Testis (tissue), 3 donors: ENCODE data around the gene FUT3. TPM values are rescaled to one million over a fixed set of nuclear protein-coding genes. Genes with fewer than 3 reads are reported as not detected.

Experiments used
- DNase-seq: peaks from one replicate; pipeline ENCODE4 v3.0.0-alpha.2; 2019
- H3K27ac ChIP-seq, 2 donors: fragments of 200-600 bp; sonication (generic); one replicate each; pipeline ENCODE4 v1.5.1; 2019
- H3K27me3 ChIP-seq: fragments of 200-600 bp; sonication (generic); one replicate; pipeline ENCODE4 v1.5.1; 2019
- H3K36me3 ChIP-seq: fragments of 200-600 bp; sonication (generic); one replicate; pipeline ENCODE4 v1.5.1; 2017; ENCODE audit warnings: low read depth; ENCODE audit errors: missing control alignments
- H3K4me1 ChIP-seq: fragments of 200-600 bp; sonication (generic); one replicate; pipeline ENCODE4 v1.5.1; 2019
- H3K4me3 ChIP-seq, 2 donors: fragments of 200-600 bp; sonication (generic); one replicate each; pipeline ENCODE4 v1.5.1; 2017 to 2019
- H3K9me3 ChIP-seq: fragments of 200-600 bp; sonication (generic); one replicate; pipeline ENCODE4 v1.5.1; 2017
- POLR2A ChIP-seq: fragments of 450-650 bp; IDR thresholded peaks from one replicate; pipeline ENCODE4 v1.6.1; 2017; ENCODE audit warnings: antibody characterized with exemption, mild to moderate bottlenecking, moderate library complexity
- WGBS, 2 donors: methylation state at CpG; one replicate each; pipeline ENCODE4 v1.1.5; 2018; 5-methylcytosine and 5-hydroxymethylcytosine counted together
- intact Hi-C: fragments of 100-400 bp; cut with DNase I; formaldehyde crosslinking; loops from one replicate; pipeline ENCODE4 v1.15.1; 2023; ENCODE audit warnings: low total_unique reads
- polyA plus RNA-seq: library from polyadenylated mRNA; stranded (reverse); fragments of 350-450 nt; fragmentation: Illumina TruSeq; extraction: RNeasy Lipid Tissue Mini Kit (QIAGEN cat#74804); gene quantifications from one replicate; pipeline ENCODE4 v1.2.3, GENCODE V29; 2014; ENCODE audit warnings: low read depth, low replicate concordance; ENCODE audit not compliant: insufficient read depth
- total RNA-seq, 2 donors: library from RNA; depleted of rRNA; stranded (reverse); fragments of >200 nt; gene quantifications; one replicate each; pipeline ENCODE4 v1.2.3, GENCODE V29; 2016
- TF ChIP-seq, protein P1 (sequence below), 3 experiments: fragments of 450-650 bp in 2 of 3; fragments of 200-600 bp in 1 of 3; sonication (generic) in 1 of 3; IDR thresholded peaks; one replicate each; pipeline ENCODE4 v1.5.1; 2016 to 2019; ENCODE audit warnings: antibody characterized with exemption in 3 of 3, mild to moderate bottlenecking in 2 of 3, moderate library complexity in 1 of 3

FUT3 gene
- total and polyA plus RNA-seq, 3 donors from 2014 or later: 1.1 to 4.4 (median 3.5) TPM

- Histone ChIP-seq H3K27ac (no peak overlapping the region), H3K4me1 (peaks cover 18% of the 10 kb centered on the region), H3K9me3 (no peaks in the 10 kb centered on the region), H3K36me3 (no peaks in the 10 kb centered on the region), H3K27me3 (no peaks in the 10 kb centered on the region), H3K4me3 (no peak overlapping the region)
- no peak for DNase-seq
- intact Hi-C loops: no loop called here
- no peak for TF ChIP-seq POLR2A
- TF ChIP-seq, protein P1, sequence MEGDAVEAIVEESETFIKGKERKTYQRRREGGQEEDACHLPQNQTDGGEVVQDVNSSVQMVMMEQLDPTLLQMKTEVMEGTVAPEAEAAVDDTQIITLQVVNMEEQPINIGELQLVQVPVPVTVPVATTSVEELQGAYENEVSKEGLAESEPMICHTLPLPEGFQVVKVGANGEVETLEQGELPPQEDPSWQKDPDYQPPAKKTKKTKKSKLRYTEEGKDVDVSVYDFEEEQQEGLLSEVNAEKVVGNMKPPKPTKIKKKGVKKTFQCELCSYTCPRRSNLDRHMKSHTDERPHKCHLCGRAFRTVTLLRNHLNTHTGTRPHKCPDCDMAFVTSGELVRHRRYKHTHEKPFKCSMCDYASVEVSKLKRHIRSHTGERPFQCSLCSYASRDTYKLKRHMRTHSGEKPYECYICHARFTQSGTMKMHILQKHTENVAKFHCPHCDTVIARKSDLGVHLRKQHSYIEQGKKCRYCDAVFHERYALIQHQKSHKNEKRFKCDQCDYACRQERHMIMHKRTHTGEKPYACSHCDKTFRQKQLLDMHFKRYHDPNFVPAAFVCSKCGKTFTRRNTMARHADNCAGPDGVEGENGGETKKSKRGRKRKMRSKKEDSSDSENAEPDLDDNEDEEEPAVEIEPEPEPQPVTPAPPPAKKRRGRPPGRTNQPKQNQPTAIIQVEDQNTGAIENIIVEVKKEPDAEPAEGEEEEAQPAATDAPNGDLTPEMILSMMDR (IDR thresholded peaks at IDR 0.05): no peak
- WGBS, 2 donors: 63 to 64% methylated on average over 13 of the region's 13 CpGs
Observed at GRCh38 chr19:5893296-5893903, 42.2 kb upstream of the FUT3 start.

- intact Hi-C loops: no loop called here
- Histone ChIP-seq H3K4me1 (peaks cover 18% of the 10 kb centered on the region), H3K4me3 (no peak overlapping the region), H3K27me3 (no peaks in the 10 kb centered on the region), H3K36me3 (no peaks in the 10 kb centered on the region), H3K27ac (no peak overlapping the region), H3K9me3 (no peaks in the 10 kb centered on the region)
- 54 to 67% methylated on average over 4 to 15 of the region's 15 CpGs for WGBS, 2 donors
- no peak for DNase-seq
- no peak for TF ChIP-seq POLR2A
- TF ChIP-seq, protein P1 (IDR thresholded peaks at IDR 0.05): no peak
Observed at GRCh38 chr19:5892772-5893275, 41.6 kb upstream of the FUT3 start.

DNA sequence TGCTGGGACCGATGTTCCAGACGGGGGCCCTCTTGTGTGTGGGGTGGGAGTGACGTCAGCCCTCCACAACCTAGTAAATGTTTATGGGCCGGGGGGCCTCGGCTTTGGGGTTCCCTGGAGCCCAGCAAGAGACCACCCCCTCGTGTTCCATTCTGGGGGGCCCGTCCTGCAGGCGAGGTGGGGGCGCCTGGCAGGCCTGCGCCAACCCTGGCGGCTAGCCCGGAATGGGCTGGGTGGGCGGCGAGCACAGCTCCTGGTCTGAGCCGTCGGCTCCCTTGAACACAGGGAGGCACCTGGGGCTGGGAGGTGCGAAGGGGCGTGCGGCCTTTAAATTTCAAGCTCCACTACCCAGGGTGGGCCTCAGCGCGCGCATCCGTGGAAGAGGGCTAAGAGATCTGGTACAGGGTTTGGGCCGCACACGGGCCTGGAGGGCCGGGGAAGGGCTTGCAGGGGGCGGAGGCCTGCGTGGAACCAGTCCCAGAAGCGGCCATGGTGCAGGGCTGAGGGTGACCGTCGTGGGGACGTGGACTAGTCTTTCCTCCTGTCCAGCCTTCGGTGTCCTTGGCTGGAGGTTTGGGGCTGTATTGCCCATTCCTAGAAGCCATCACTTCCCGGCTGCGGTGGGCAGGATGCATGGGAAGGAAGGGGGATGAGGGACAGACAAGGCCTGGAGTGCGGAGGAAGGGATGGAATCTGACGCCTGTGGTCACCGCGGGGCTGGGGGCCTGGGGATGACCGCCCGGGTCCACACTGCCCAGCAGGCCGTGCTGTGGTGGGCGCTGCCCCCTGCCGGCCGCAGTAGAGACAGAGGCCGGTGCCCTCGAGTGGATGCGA is 40.9 kb upstream of the FUT3 start:
- WGBS, 2 donors: 14 to 29% methylated on average over 7 to 48 of the region's 48 CpGs
- Histone ChIP-seq H3K9me3 (no peaks in the 10 kb centered on the region), H3K4me1 (peaks cover 18% of the 10 kb centered on the region), H3K27me3 (no peaks in the 10 kb centered on the region), H3K4me3 (no peak overlapping the region), H3K36me3 (no peaks in the 10 kb centered on the region), H3K27ac (no peak overlapping the region)
- intact Hi-C loops: no loop called here
- no peak for DNase-seq
- TF ChIP-seq POLR2A: no peak
- TF ChIP-seq, protein P1 (IDR thresholded peaks at IDR 0.05): peak; percentile 38 to 59 (median 54)

GRCh38 chr19:5891572-5891937 is 40.3 kb upstream of the FUT3 start:
- intact Hi-C loops: no loop called here
- Histone ChIP-seq H3K27ac (no peak overlapping the region), H3K4me1 (peaks cover 18% of the 10 kb centered on the region), H3K27me3 (no peaks in the 10 kb centered on the region), H3K9me3 (no peaks in the 10 kb centered on the region), H3K4me3 (no peak overlapping the region), H3K36me3 (no peaks in the 10 kb centered on the region)
- WGBS, 2 donors: 49 to 80% methylated on average over 2 to 4 of the region's 4 CpGs
- no peak for TF ChIP-seq POLR2A
- TF ChIP-seq, protein P1 (IDR thresholded peaks at IDR 0.05): no peak
- no peak for DNase-seq
